NCI-H2081 treated with DMSO at 0.1 percent for 48 hours (cell line): ENCODE data around the gene VKORC1L1.
A peak's percentile ranks its signal among the peaks of the same experiment; 100 is the strongest.
"Not testable (repeated sequence)": the region's sequence is repeated elsewhere in the genome, so short reads cannot be mapped to it uniquely, and the experiment has no call there.

Experiments
- DNase-seq: peaks from one replicate; lab custom pipeline; 2025; lab: John Stamatoyannopoulos, UW

Gene VKORC1L1

DNA sequence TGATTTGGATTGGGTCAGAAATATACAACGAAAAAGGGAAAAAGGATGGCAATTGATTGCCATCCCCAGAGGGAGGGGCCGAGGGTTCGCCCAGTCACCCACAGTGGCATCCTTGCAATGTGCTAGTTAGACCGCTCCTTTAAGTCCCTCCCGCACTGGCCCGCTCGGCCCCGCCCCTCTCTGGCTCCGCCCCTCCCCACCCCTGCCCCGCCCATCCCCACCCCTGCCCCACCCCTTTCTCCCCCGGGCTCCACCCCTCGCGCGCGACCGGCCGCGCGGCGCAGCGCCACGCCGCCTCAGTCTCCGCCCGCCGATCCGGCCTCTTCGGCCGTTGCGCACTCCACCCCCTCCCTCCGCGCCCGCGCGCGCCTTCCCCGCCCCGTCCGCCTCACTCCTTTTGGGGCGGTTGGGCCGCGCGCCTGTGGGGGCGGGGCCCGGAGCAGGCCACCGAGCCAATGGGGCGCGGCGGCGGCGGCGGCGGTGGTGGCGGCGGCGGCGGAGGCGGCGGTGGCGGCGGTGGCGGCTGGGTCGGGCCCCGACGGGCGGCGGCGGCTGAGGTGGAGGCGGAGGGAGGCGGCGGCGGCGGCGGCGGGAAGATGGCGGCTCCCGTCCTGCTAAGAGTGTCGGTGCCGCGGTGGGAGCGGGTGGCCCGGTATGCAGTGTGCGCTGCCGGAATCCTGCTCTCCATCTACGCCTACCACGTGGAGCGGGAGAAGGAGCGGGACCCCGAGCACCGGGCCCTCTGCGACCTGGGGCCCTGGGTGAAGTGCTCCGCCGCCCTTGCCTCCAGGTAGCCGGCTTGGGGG, at the start of gene VKORC1L1:
TSS of gene VKORC1L1 (plus strand) at position 299 of the 806 bp plus-strand sequence. CDS start at position 597, 298 bp downstream.
- DNase-seq = peak; percentile 65

GRCh38 chr7:65827366-65827765, 45.5 kb upstream of the VKORC1L1 start:
- DNase-seq = no peak

DNA sequence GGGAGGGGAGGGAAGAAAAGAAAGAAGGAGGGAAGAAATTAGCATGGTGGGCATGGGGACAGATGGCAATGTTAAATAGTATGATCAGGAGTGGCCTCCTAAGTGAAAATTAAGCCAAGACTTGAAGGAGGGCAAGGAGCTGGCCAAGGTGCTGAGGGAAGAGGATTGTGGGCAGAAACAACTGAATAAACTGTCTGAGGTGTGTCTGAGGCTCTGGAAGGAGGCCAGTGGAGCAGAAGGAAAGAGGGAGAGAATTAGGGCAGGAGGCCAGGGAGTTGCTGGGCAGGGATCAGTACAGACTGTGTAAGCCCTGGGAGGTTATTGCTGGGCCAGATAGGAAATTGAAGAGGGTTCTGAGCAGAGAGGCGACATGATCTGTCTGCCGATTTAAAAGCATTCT, 40.6 kb upstream of the VKORC1L1 start:
- DNase-seq = no peak

GRCh38 chr7:65836684-65837083, 36.2 kb upstream of the VKORC1L1 start:
- not testable (repeated sequence) for DNase-seq

- not testable (repeated sequence) for DNase-seq
Observed at GRCh38 chr7:65837541-65837956, 35.3 kb upstream of the VKORC1L1 start.

DNA sequence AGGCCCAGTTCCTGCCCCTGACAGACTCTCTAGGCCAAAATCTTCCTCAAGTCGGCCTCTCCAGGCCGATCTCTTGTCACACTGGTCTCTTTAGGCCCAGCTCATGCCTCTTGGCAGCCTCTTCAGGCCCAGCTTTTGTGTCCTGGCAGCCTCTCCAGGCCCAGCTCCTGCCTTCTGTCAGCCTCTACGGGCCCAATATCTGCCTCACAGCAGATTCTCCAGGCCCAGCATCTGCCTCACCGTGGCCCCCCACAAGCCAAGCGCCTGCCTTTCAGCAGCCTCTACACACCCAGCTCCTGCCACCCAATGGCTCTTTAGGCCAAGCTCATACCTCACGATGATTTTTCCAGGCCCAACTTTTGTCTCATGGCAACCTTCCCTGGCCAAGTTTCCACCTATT, 33.0 kb upstream of the VKORC1L1 start:
- DNase-seq = no peak

GRCh38 chr7:65840446-65840845, 32.4 kb upstream of the VKORC1L1 start:
- no peak for DNase-seq

DNA sequence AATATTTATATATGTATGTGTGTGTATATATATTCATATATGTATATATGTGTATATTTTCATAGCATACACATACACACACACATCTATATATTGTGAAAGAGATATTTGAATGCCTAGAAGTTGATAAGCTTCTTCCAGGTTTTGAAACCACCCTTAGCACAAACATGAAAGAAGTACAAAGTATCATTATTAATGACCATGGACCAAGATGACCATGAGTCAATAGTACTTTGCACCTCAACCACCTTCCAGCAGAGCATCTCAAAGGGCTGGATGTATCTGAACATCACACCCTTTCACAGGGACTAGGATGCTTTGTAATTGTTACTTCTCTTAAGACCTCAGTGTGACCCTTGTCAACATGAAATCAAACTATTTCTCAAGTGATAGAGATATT, 29.3 kb upstream of the VKORC1L1 start:
- not testable (repeated sequence) for DNase-seq

DNA sequence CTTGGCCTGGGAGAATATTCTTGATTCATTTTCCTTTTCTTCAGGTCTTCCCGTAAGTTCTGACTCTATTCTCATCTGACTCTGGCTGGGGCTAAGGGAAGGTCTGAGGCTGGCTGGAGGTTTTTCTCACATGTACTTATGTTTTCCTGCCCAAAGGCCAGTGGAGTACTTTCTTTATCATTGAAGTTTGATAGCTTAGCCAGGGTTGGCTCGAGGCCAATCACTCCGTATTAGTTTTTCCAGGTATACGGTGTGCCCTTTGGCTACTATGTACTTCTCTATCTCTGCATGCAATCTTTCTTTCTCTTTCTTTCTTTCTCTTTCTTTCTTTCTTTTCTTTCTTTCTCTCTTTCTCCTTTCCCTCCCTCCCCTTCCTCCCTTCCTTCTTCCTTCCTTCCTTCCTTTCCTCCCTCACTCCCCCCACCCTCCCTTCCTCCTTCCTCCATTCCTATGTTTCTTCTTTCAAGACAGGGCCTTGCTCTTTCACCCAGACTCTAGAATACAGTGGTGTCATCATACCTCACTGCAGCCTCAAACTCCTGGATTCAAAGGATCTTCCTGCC, 26.8 kb upstream of the VKORC1L1 start:
- no peak for DNase-seq

DNA sequence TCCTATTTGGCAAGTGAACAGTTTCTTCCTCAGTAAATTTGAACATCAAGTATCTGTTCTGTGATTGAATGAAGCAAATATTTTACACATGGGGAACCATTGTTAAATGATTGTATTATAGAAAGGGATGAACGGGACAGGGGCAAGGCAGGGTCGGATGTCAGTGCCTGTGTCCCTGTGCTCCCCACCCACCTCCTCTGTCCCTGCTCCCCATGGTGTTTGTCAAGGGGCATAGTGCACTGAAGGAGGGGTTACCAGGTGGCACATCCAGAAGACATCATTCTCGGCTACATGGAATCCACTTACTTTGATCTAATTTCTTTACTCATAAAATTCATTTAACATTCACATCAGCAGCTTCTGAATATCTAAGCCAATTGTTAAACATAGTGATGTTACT, 19.4 kb upstream of the VKORC1L1 start:
- not testable (repeated sequence) for DNase-seq

DNA sequence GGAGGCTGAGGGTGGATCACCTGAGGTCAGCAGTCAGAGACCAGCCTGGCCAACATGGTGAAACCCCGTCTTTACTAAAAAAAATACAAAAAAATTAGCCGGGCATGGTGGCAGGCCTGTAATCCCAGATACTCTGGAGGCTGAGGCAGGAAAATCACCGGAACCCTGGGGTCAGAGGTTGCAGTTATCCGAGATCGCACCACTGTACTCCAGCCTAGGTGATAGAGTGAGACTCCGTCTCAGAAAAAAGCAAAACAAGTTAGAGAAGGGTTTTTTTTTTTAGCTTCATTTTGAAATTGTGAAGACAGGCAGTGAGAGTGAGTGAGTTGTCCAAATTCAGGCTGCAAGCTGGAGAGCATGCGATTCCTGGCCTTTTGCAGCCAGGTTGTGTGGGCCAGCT, 19.0 kb upstream of the VKORC1L1 start:
- not testable (repeated sequence) for DNase-seq

DNA sequence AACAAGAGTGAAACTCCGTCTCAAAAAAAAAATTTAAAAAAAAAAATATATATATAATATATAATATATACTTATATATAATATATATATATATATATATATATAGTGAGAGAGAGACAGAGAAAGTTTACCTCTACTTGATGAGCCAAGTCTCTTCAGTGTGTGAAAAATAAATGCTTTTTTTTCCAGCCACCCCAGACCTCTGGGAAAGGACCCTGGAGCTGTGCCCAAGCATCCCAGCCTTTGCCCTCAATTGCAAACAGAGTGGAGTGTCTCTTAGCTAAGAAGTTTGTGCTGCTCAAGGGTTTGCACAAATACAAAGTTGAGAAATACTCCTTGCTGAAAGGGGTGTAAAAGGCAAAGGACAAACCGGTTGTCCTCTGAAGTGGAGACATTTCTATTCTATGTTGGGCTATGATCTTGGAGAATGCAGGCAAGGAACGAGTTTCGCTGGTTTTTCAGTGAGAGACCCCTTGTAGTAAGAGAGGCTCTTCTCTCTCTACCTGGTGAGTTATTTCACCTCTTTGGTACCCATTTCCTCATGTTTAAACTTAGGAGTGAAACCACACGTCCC, 15.5 kb upstream of the VKORC1L1 start:
- DNase-seq = not testable (repeated sequence)

- not testable (repeated sequence) for DNase-seq
Observed at GRCh38 chr7:65858660-65859059, 14.2 kb upstream of the VKORC1L1 start.

- DNase-seq = not testable (repeated sequence)
Observed at GRCh38 chr7:65866244-65866643, 6.6 kb upstream of the VKORC1L1 start.

DNA sequence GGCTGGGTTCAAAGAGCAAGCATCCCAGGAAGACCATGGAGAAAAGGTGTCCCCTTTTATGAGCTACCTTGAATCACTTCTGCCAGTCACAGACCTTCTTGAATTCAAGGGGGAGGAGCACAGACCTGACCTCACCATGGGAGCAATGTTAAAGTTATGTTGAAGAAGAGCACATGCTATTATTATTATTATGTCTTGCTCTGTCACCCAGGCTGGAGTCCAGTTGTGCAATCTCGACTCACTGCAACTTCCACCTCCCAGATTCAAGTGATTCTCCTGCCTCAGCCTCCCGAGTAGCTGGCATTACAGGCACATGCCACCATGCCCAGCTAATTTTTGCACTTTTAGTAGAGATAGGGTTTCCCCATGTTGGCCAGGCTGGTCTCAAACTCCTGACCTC, 5.2 kb upstream of the VKORC1L1 start:
- not testable (repeated sequence) for DNase-seq

GRCh38 chr7:65869312-65869711, 3.6 kb upstream of the VKORC1L1 start:
- not testable (repeated sequence) for DNase-seq

- DNase-seq = not testable (repeated sequence)
Observed at GRCh38 chr7:65871451-65871850, 1.4 kb upstream of the VKORC1L1 start.

GRCh38 chr7:65873582-65874193, 814 bp downstream of the VKORC1L1 start:
- not testable (repeated sequence) for DNase-seq

- DNase-seq = not testable (repeated sequence)
Observed at GRCh38 chr7:65875715-65876114, 2.8 kb downstream of the VKORC1L1 start.

DNA sequence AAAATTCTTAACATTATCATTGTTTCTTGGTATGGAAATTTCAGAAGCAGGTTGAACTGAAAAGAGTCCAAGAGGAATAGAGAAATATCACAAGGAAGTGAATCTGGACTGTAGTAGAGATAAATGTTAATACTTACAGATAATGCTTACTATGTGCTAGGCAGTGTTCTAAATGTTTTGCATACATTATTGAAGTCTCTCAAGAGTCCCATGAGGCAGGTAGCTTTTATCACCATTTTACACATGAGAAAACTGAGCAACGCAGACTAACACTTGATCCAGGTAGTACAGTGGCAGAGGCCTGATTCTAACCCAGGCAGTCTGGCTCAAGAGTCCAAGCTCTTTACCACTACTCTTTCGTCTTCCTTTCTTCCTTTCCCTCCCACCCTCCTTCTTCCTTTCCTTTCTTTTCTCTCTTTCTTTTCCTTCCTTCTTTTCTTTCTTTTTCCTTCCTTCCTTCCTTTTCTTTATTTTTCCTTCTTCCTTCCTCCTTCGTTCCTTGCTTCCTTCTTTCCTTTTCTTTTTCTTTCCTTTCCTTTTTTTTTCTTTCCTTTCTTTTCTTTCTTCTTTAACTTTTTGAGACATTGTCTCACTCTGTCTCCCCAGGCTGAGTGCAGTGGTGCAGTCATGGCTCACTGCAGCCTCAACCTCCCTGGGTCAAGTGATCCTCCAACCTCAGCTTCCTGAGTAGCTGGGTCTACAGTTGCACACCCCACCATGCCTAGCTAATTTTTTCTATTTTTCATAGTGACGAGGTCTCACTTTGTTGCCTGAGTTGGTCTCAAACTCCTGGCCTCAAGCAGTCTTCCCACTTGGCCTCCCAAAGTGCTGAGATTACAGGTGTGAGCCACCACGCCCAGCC, 6.6 kb downstream of the VKORC1L1 start:
- not testable (repeated sequence) for DNase-seq

- not testable (repeated sequence) for DNase-seq
Observed at GRCh38 chr7:65880242-65880641, 7.4 kb downstream of the VKORC1L1 start.

DNA sequence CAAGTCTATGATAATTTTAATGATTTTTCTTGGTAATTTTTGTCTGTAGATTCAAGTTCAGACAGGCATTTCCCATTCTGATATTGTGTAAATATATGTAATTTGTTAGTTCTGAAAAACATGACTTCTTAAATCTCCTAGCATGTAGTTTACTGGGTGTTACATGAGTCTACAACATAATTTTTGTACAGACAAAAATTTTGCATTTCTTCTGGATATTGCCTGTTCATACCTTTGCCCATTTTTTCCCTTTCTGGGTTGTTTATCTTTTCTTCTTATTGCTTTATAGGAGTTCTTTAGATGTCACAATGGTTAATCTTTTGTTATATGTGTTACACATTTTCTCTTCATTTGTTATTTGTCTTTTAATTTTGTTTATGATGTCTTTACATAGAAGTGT, 12.1 kb downstream of the VKORC1L1 start:
- not testable (repeated sequence) for DNase-seq
